HG03378 (cell line): ENCODE measurements around the gene INMT.

Experiments
- ATAC-seq: cut with Tn5 transposase; IDR thresholded peaks from one replicate; pipeline ENCODE4 v1.9.1; 2021; ENCODE audit warnings: mild to moderate bottlenecking, moderate library complexity; ENCODE audit not compliant: unreplicated experiment

INMT gene

GRCh38 chr7:30779574-30779973, 27.6 kb downstream of the INMT start:
- no peak for ATAC-seq

GRCh38 chr7:30780941-30781340, 29.0 kb downstream of the INMT start:
- no peak for ATAC-seq

GRCh38 chr7:30782690-30783089, 30.8 kb downstream of the INMT start:
- ATAC-seq = no peak

GRCh38 chr7:30785786-30786185, 33.9 kb downstream of the INMT start:
- ATAC-seq = no peak

- no peak for ATAC-seq
Observed at GRCh38 chr7:30787486-30787885, 35.6 kb downstream of the INMT start.

GRCh38 chr7:30788640-30789333, 36.9 kb downstream of the INMT start:
- no peak for ATAC-seq

GRCh38 chr7:30789334-30789711, 37.4 kb downstream of the INMT start:
- ATAC-seq = no peak

- ATAC-seq = no peak
Observed at GRCh38 chr7:30790356-30790755, 38.4 kb downstream of the INMT start.

GRCh38 chr7:30791114-30791513, 39.2 kb downstream of the INMT start:
- no peak for ATAC-seq

GRCh38 chr7:30795161-30795948, 43.4 kb downstream of the INMT start:
- peak; percentile 29 for ATAC-seq

- ATAC-seq = no peak
Observed at GRCh38 chr7:30796105-30796869, 44.4 kb downstream of the INMT start.

- ATAC-seq = no peak
Observed at GRCh38 chr7:30797176-30798040, 45.5 kb downstream of the INMT start.

GRCh38 chr7:30799206-30799975, 47.5 kb downstream of the INMT start:
- peak; percentile 86 for ATAC-seq

- ATAC-seq = no peak
Observed at GRCh38 chr7:30799976-30800661, 48.2 kb downstream of the INMT start.

- ATAC-seq = peak; percentile 31
Observed at GRCh38 chr7:30800785-30801252, 48.9 kb downstream of the INMT start.

GRCh38 chr7:30802812-30803211, 50.9 kb downstream of the INMT start:
- ATAC-seq = no peak

GRCh38 chr7:30804078-30804661, 52.2 kb downstream of the INMT start:
- no peak for ATAC-seq

- ATAC-seq = no peak
Observed at GRCh38 chr7:30805081-30805691, 53.3 kb downstream of the INMT start.
